Myocyte (in vitro differentiated cells): ENCODE results near the gene NDUFS7. TPM values are rescaled to one million over a fixed set of nuclear protein-coding genes. Genes with fewer than 3 reads are reported as not detected.

ENCODE experiments used
- DNase-seq: peaks from one replicate; pipeline ENCODE4 v3.0.0-alpha.2; 2012; ENCODE audit warnings: low read depth
- total RNA-seq: library from RNA; depleted of rRNA; stranded (reverse); fragments of >200 nt; gene quantifications from 2 replicates; pipeline ENCODE4 v1.2.3, GENCODE V29; 2014

The NDUFS7 gene
- total RNA-seq, 1 donor from 2014 or later = 104 TPM

DNA sequence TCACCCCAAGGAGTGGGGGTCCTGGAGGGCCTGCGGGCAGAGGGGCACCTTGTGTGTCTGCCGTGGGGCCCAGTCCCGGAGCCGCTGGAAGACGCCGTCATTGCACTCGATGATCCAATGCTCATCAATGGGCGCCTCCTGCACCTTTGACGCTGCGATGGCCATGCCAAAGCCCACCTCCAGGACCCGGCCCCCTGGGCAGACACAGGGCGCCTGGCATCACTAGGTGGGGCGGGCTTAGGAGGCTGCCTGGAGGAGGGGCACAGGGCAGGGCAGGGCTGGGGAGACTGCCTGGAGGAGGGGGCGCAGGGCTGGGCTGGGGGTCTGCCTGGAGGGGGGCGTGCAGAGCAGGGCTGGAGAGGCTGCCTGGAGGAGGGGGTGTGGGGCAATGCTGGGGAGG is 16.0 kb downstream of the NDUFS7 start:
- DNase-seq = no peak

GRCh38 chr19:1400281-1401137 is 16.8 kb downstream of the NDUFS7 start:
- DNase-seq = peak; percentile 90

GRCh38 chr19:1401138-1401888 is 17.6 kb downstream of the NDUFS7 start, which contains the start of gene GAMT:
Gene GAMT (minus strand): TSS chr19:1401542. CDS start chr19:1401476, 66 bp downstream.
- DNase-seq = peak; percentile 66

GRCh38 chr19:1401889-1402217 is 18.1 kb downstream of the NDUFS7 start:
- DNase-seq = no peak

DNA sequence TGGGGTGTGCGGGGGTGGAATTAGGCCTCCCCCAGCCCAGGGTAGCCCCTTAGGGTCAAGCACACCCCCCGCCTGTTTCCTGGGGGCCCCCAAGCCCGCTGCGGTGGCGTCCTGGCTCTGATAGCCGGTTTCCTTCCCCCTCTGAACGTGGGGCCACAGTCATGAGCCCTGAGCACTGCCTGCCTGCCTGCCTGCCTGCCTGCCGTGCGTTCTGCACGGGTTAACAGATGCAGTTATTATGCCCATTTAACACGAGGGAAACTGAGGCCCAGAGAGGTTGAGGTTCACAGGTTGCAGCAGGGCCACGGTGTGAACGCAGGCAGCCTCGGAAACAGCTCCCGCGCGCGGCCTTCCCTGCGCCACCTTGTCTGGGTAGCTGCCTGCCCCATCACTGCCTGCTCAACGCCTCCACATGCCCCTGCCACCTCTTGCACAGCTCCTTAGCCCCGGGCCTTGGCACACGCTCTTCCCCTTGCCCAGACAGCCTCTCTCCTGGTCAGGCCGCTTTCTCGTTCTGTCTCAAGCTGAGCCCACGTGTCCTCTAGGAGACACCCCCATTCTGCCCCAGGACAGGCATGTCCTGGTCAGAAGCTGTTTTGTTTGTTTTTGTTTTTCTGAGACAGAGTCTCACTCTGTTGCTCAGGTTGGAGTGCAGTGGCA is 18.8 kb downstream of the NDUFS7 start:
- no peak for DNase-seq

DNA sequence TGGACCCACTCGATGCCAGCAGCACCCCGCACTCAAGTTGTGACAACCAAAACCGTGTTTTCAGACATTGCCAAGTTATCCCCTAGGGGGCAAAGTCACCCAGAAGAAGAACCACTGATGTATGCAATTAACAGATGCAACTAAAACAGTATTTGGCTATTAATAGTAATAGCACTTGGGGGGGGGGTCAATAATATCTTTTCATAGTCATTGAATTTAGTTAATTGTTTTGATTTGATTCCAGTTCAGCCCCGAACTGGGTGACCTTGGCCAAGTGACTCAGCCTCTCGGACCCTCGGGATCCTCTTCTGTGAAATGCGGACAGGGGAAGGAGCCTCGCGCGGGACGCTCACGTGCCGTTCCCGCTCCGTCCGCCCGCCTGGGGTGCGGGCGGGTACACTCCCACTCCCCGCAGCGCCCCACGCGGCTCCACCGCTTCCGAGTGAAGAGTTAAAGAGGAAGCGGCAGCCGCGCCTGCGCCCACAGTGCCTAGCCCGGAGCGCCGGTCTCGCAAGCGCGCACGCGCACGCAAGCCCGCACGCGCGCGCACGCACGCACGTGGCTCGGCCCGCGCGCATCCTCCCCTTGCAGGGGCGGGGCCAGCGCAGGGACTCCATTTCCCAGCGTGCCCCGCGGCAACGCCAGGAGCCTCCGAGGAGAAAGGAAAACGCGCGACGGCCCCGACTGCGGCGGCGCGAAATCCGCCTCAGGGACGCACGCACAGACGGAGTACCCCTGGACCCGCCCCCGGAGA is 23.2 kb downstream of the NDUFS7 start:
- peak; percentile 99 for DNase-seq

- no peak for DNase-seq
These were observed 24.0 kb downstream of the NDUFS7 start, which contains the start of gene DAZAP1 for GRCh38 chr19:1407528-1408299. Gene DAZAP1 (plus strand): TSS chr19:1407586. CDS start chr19:1407774, 188 bp downstream.

DNA sequence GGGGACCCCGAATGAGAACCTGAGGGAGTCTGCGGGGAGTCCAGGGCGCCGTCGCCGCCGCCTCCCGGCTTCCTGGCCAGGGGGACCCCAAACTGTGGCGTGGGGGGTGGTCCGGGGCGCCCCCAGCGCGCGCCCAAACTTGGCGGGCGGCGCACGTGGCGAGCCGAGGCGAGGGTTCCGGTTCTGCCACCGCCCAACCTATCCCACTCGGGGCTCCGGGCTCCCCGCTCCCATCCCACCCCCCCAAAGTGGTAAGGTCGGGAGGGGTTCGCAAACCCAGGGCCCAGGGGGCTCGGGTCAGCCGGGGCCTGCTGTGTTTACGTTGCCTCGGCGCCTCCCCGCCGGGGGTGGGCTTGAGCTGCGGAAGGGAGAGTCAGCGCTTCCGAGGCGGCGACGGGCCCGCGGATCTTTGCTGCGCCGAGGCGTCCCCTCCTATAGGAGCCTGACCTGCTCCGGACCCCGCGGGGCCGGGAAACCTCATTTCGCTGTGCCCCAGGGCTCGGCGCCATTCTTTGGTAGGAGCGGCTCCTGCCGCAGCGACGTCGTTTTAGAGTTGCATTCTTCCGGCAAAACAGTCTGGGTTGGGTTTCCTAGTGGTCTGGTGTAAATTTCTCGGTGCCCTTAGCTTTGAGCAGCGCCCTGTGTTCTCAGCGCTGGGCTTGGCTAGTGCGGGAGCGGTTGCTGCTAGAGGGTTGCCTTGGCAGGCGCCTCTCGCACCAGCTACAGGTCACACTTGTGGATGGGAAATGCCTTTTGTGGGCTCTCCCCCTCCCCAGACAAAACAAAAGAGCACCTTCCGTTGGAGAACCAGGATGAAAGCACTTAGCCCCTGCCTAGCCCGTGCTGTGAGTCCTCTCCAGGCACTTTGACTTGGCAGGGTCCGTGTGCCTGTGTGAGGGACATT is 24.8 kb downstream of the NDUFS7 start:
- DNase-seq = peak; percentile 63

GRCh38 chr19:1409204-1410005 is 25.7 kb downstream of the NDUFS7 start:
- DNase-seq = no peak

GRCh38 chr19:1410136-1410786 is 26.6 kb downstream of the NDUFS7 start:
- no peak for DNase-seq

- no peak for DNase-seq
These were observed 27.1 kb downstream of the NDUFS7 start for GRCh38 chr19:1410789-1411188.

GRCh38 chr19:1411255-1412191 is 27.8 kb downstream of the NDUFS7 start:
- peak; percentile 69 for DNase-seq

GRCh38 chr19:1412323-1412923 is 28.7 kb downstream of the NDUFS7 start:
- DNase-seq = no peak

DNA sequence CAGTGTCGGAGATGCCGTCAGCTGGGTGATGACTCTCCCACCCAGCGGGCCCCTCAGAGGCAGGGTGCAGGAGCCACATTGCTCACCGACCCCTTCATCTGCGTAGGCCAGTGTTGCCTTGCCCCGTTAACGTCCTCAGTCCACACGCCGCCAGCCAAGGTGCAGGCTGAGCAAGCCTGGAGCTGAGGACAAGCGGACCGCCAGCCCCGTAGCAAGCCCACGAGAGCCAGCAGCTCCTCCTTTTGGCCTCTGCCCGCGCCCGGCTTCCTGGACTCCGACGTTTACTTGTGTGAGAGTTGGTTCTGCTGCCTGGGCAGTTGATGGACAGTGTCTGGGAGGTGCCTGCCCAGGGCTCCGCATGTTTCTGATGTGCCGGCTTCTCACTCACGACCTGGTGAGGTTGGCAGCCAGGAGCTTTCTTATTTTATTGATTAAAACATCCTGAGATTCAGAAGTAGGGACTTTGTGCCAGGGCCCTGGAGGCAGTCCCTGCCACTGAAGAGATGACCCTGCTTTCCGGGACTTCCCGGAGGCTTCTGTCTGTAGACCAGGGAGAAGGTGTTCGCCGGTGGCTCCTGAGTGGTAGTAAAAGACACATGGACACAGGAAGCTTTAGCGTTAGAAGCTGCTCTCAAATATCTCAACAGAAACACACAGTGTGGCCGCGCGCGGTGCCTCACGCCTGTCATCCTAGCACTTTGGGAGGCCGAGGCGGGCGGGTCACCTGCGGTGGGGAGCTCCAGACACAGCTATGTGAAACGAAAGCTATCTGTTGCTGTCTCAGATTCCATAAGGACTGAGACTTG is 29.5 kb downstream of the NDUFS7 start:
- DNase-seq = no peak
